HepG2 (cell line): ENCODE measurements around the gene MYO9A. TPM values are rescaled to one million over a fixed set of nuclear protein-coding genes. Genes with fewer than 3 reads are reported as not detected.

Experiments used
- EHMT2 ChIP-seq: fragments of 200-600 bp; sonication (generic); IDR thresholded peaks from 2 replicates; pipeline ENCODE4 v1.7.0; 2017; ENCODE audit warnings: antibody characterized with exemption, low read depth, low read length, borderline replicate concordance
- EZH2 ChIP-seq: conservative IDR thresholded peaks from 2 replicates; pipeline ENCODE4 v1.6.1; 2012; ENCODE audit warnings: mild to moderate bottlenecking, low read depth, low read length, moderate library complexity
- GATAD2A ChIP-seq: IDR thresholded peaks from 2 replicates; pipeline ENCODE4 v1.6.1; 2016
- HOXA5 ChIP-seq: sonication (generic); formaldehyde crosslinking; IDR thresholded peaks from 2 replicates; pipeline ENCODE4 v1.4.0; 2020; ENCODE audit warnings: missing genetic modification reagents
- NR2F2 ChIP-seq: IDR thresholded peaks from 2 replicates; pipeline ENCODE4 v1.6.1; 2012; ENCODE audit warnings: low read depth, inconsistent platforms, borderline replicate concordance
- RNF2 ChIP-seq: fragments of 450-650 bp; conservative IDR thresholded peaks from 2 replicates; pipeline ENCODE4 v1.6.1; 2016; ENCODE audit warnings: low read depth
- TRIM22 ChIP-seq: fragments of 450-650 bp; IDR thresholded peaks from 2 replicates; pipeline ENCODE4 v1.6.1; 2017
- ZNF260 ChIP-seq: sonication (generic); formaldehyde crosslinking; IDR thresholded peaks from 2 replicates; pipeline ENCODE4 v1.4.0; 2020; ENCODE audit warnings: missing genetic modification reagents, low read depth, mild to moderate bottlenecking, borderline replicate concordance
- ZNF274 ChIP-seq: sonication (generic); formaldehyde crosslinking; IDR thresholded peaks from 2 replicates; pipeline ENCODE4 v1.5.1; 2020; ENCODE audit warnings: mild to moderate bottlenecking, missing genetic modification reagents
- ZNF674 ChIP-seq: sonication (generic); formaldehyde crosslinking; IDR thresholded peaks from 2 replicates; pipeline ENCODE4 v1.5.0; 2020; ENCODE audit warnings: low read depth, mild to moderate bottlenecking, missing genetic modification reagents
- ZNF772 ChIP-seq: sonication (generic); formaldehyde crosslinking; IDR thresholded peaks from 2 replicates; pipeline ENCODE4 v1.5.0; 2020; ENCODE audit warnings: mild to moderate bottlenecking, missing genetic modification reagents
- polyA plus RNA-seq, 8 experiments: library from polyadenylated mRNA; depleted of rRNA in 3 of 8; stranded (reverse) in 7 of 8; unstranded in 1 of 8; fragments of >200 nt; fragmentation: Illumina TruSeq in 4 of 8; extraction: Trizol in 4 of 8; gene quantifications; 2 replicates each; pipeline versions ENCODE4 v1.2.1 to v1.2.3, GENCODE V29; 2011 to 2016; ENCODE audit warnings: low read depth in 4 of 8, missing spikeins in 1 of 8, mixed read lengths in 1 of 8; ENCODE audit not compliant: insufficient read depth in 1 of 8
- total RNA-seq, 5 experiments: library from RNA; depleted of rRNA; stranded (reverse); fragments of >200 nt; fragmentation: Illumina TruSeq; extraction: Trizol; gene quantifications; 2 replicates each; pipeline ENCODE4 v1.2.3, GENCODE V29; 2016; ENCODE audit warnings: low read depth in 1 of 5
- TF ChIP-seq, protein P1 (sequence below): sonication (generic); formaldehyde crosslinking; IDR thresholded peaks from 2 replicates; pipeline ENCODE4 v1.4.0; 2020; ENCODE audit warnings: missing genetic modification reagents
- TF ChIP-seq, protein P2 (sequence below), 2 experiments: sonication (generic) in 1 of 2; formaldehyde crosslinking in 1 of 2; IDR thresholded peaks; 2 replicates each; pipeline versions ENCODE4 v1.4.0 to v1.6.1; 2016 to 2020; ENCODE audit warnings: borderline replicate concordance in 1 of 2, low read depth in 1 of 2, mild to moderate bottlenecking in 1 of 2, missing genetic modification reagents in 1 of 2
- TF ChIP-seq, protein P3 (sequence below): sonication (generic); formaldehyde crosslinking; IDR thresholded peaks from 2 replicates; pipeline ENCODE4 v1.8.0; 2022; ENCODE audit warnings: mild to moderate bottlenecking, missing genetic modification reagents, moderate library complexity
- TF ChIP-seq, protein P4 (sequence below): sonication (generic); formaldehyde crosslinking; IDR thresholded peaks from 2 replicates; pipeline ENCODE4 v1.4.0; 2020; ENCODE audit warnings: missing genetic modification reagents

Gene MYO9A
- total and polyA plus RNA-seq, 2 of the 13 experiments (the other 11 are each of a cell fraction or from before 2014, with no cell fraction given) = 4.8 to 15.3 TPM

- no peak for TF ChIP-seq EHMT2
- no peak for TF ChIP-seq HOXA5 (CRISPR knock-in tag)
- TF ChIP-seq GATAD2A (CRISPR knock-in tag) = no peak
- TF ChIP-seq TRIM22 = no peak
- TF ChIP-seq, protein P1, sequence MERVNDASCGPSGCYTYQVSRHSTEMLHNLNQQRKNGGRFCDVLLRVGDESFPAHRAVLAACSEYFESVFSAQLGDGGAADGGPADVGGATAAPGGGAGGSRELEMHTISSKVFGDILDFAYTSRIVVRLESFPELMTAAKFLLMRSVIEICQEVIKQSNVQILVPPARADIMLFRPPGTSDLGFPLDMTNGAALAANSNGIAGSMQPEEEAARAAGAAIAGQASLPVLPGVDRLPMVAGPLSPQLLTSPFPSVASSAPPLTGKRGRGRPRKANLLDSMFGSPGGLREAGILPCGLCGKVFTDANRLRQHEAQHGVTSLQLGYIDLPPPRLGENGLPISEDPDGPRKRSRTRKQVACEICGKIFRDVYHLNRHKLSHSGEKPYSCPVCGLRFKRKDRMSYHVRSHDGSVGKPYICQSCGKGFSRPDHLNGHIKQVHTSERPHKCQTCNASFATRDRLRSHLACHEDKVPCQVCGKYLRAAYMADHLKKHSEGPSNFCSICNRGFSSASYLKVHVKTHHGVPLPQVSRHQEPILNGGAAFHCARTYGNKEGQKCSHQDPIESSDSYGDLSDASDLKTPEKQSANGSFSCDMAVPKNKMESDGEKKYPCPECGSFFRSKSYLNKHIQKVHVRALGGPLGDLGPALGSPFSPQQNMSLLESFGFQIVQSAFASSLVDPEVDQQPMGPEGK (CRISPR knock-in tag) = 0 out of 2 replicates have a peak, but pooled peaks have one; percentile 14
- TF ChIP-seq ZNF274 (CRISPR knock-in tag) = no peak
- no peak for TF ChIP-seq RNF2
- no peak for TF ChIP-seq NR2F2
- no peak for TF ChIP-seq ZNF674 (CRISPR knock-in tag)
- TF ChIP-seq, protein P2, sequence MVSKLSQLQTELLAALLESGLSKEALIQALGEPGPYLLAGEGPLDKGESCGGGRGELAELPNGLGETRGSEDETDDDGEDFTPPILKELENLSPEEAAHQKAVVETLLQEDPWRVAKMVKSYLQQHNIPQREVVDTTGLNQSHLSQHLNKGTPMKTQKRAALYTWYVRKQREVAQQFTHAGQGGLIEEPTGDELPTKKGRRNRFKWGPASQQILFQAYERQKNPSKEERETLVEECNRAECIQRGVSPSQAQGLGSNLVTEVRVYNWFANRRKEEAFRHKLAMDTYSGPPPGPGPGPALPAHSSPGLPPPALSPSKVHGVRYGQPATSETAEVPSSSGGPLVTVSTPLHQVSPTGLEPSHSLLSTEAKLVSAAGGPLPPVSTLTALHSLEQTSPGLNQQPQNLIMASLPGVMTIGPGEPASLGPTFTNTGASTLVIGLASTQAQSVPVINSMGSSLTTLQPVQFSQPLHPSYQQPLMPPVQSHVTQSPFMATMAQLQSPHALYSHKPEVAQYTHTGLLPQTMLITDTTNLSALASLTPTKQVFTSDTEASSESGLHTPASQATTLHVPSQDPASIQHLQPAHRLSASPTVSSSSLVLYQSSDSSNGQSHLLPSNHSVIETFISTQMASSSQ (IDR thresholded peaks at IDR 0.05; ENCODE audit: low read depth) = no peak
- TF ChIP-seq, protein P2 (CRISPR knock-in tag; IDR thresholded peaks at IDR 0.05; ENCODE audit: borderline replicate concordance) = no peak
- TF ChIP-seq, protein P3, sequence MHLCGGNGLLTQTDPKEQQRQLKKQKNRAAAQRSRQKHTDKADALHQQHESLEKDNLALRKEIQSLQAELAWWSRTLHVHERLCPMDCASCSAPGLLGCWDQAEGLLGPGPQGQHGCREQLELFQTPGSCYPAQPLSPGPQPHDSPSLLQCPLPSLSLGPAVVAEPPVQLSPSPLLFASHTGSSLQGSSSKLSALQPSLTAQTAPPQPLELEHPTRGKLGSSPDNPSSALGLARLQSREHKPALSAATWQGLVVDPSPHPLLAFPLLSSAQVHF (CRISPR knock-in tag) = no peak
- no peak for TF ChIP-seq ZNF260 (CRISPR knock-in tag)
- TF ChIP-seq ZNF772 (CRISPR knock-in tag) = no peak
- TF ChIP-seq EZH2 = no peak
- TF ChIP-seq, protein P4, sequence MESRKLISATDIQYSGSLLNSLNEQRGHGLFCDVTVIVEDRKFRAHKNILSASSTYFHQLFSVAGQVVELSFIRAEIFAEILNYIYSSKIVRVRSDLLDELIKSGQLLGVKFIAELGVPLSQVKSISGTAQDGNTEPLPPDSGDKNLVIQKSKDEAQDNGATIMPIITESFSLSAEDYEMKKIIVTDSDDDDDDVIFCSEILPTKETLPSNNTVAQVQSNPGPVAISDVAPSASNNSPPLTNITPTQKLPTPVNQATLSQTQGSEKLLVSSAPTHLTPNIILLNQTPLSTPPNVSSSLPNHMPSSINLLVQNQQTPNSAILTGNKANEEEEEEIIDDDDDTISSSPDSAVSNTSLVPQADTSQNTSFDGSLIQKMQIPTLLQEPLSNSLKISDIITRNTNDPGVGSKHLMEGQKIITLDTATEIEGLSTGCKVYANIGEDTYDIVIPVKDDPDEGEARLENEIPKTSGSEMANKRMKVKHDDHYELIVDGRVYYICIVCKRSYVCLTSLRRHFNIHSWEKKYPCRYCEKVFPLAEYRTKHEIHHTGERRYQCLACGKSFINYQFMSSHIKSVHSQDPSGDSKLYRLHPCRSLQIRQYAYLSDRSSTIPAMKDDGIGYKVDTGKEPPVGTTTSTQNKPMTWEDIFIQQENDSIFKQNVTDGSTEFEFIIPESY (CRISPR knock-in tag) = no peak
These were observed 38.0 kb upstream of the MYO9A start (continued) for GRCh38 chr15:72155635-72156616.
